ENCODE data around the gene EYA2. TPM values are rescaled to one million over a fixed set of nuclear protein-coding genes. Genes with fewer than 3 reads are reported as not detected.

EYA2 gene
- total RNA-seq, 1 experiment from 2014 or later = 0.25 TPM

DNA sequence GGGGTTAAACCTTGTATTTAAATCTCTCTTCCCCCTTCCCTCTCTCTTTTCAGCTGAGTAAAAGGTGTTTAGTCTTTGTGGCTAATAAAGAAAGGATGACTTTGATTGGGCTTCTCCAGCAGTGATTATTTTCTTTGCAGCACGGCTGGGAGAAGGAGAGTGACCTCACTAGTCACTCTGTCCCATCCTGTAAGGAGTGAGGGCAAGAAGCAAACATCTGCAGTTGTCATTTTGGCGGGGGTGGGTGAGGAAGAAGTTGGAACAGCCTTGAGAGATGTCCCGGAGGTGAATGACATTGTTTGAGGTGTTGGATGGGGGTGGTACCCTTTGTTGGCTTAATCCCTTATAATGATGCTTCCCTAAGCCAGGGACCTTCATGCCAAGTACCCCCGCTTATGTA is 223.6 kb downstream of the EYA2 start:
- no TSS peak for BruUV-seq (replicated peaks)
- POLR2A ChIA-PET = no interaction called here

DNA sequence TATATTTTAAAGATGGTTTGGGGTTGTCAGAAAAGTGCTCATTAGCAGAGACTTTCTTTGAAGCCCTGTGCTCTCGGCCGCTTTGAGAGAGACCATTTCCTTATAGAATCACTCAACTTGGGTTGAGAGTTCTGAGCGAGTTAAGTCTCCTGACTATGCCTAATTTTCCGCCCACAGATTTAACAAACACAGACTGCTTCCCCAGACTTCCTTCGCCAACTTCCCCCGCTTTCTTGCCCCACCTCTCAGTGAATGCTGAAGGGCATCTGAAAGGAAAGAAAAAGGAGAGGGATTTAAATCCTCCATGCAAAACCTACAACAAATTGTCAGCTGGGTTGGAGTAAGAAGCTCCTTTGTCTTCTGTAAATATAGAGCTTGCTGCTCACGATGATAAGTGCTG is 224.0 kb downstream of the EYA2 start:
- Histone ChIP-seq H3K9me3 (0 out of 2 replicates have a peak, but pooled peaks cover 3% of the 10 kb centered on the region), H3K27me3 (replicated peaks; ENCODE audit: control insufficient read depth, insufficient read depth, low read length) (no peaks in the 10 kb centered on the region), H3K36me3 (ENCODE audit: control insufficient read depth, insufficient read depth, low read length) (no peaks in the 10 kb centered on the region), H3K4me1 (no peaks in the 10 kb centered on the region), H3K4me3 (ENCODE audit: low read depth, low read length) (no peak overlapping the region)
- TF ChIP-seq, protein P1, sequence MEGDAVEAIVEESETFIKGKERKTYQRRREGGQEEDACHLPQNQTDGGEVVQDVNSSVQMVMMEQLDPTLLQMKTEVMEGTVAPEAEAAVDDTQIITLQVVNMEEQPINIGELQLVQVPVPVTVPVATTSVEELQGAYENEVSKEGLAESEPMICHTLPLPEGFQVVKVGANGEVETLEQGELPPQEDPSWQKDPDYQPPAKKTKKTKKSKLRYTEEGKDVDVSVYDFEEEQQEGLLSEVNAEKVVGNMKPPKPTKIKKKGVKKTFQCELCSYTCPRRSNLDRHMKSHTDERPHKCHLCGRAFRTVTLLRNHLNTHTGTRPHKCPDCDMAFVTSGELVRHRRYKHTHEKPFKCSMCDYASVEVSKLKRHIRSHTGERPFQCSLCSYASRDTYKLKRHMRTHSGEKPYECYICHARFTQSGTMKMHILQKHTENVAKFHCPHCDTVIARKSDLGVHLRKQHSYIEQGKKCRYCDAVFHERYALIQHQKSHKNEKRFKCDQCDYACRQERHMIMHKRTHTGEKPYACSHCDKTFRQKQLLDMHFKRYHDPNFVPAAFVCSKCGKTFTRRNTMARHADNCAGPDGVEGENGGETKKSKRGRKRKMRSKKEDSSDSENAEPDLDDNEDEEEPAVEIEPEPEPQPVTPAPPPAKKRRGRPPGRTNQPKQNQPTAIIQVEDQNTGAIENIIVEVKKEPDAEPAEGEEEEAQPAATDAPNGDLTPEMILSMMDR (IDR thresholded peaks at IDR 0.05; ENCODE audit: insufficient read depth in 1 of 2, low read depth in 1 of 2, low read length in 1 of 2, severe bottlenecking in 1 of 2, unreplicated experiment in 1 of 2) = no peak
- CTCF ChIA-PET = interaction anchor here (0.7 kb wide), 1 partner anchor 162 kb away, joined by 3 read pairs; no protein-coding TSS in a partner anchor
- BruUV-seq (replicated peaks) = no TSS peak
- intact Hi-C loops (cut with micrococcal nuclease; ENCODE audit: unreplicated experiment) = no loop called here
- DNase-seq = no peak
- Mint-ChIP-seq H3K4me3 (ENCODE audit: unreplicated experiment) (no peak overlapping the region), H3K9me3 (ENCODE audit: unreplicated experiment) (no peaks in the 10 kb centered on the region), H3K27ac (ENCODE audit: unreplicated experiment) (no peak overlapping the region), H3K36me3 (ENCODE audit: insufficient read depth, unreplicated experiment) (no peaks in the 10 kb centered on the region), H3K4me1 (ENCODE audit: low read depth, unreplicated experiment) (no peaks in the 10 kb centered on the region), H3K27me3 (ENCODE audit: insufficient read depth, unreplicated experiment) (peaks cover 3% of the 10 kb centered on the region)
- POLR2A ChIA-PET = no interaction called here

More for the DNA sequence above, 223.6 kb downstream of the EYA2 start:
- no peak for DNase-seq
- H3K36me3 Mint-ChIP-seq (ENCODE audit: insufficient read depth, unreplicated experiment) = no peaks in the 10 kb centered on the region
- H3K4me1 ChIP-seq = no peaks in the 10 kb centered on the region
- TF ChIP-seq, protein P1 (IDR thresholded peaks at IDR 0.05; ENCODE audit: insufficient read depth in 1 of 2, low read depth in 1 of 2, low read length in 1 of 2, severe bottlenecking in 1 of 2, unreplicated experiment in 1 of 2) = no peak
- CTCF ChIA-PET = no interaction called here
- H3K9me3 Mint-ChIP-seq (ENCODE audit: unreplicated experiment) = no peaks in the 10 kb centered on the region
- H3K9me3 ChIP-seq = 0 out of 2 replicates have a peak, but pooled peaks cover 3% of the 10 kb centered on the region
- H3K4me1 Mint-ChIP-seq (ENCODE audit: low read depth, unreplicated experiment) = no peaks in the 10 kb centered on the region
- intact Hi-C loops (cut with micrococcal nuclease; ENCODE audit: unreplicated experiment) = no loop called here
- no peaks in the 10 kb centered on the region for H3K36me3 ChIP-seq (ENCODE audit: control insufficient read depth, insufficient read depth, low read length)
- no peak overlapping the region for H3K4me3 ChIP-seq (ENCODE audit: low read depth, low read length)
- H3K27me3 ChIP-seq (replicated peaks; ENCODE audit: control insufficient read depth, insufficient read depth, low read length) = no peaks in the 10 kb centered on the region
- peaks cover 3% of the 10 kb centered on the region for H3K27me3 Mint-ChIP-seq (ENCODE audit: insufficient read depth, unreplicated experiment)
- no peak overlapping the region for H3K27ac Mint-ChIP-seq (ENCODE audit: unreplicated experiment)
- H3K4me3 Mint-ChIP-seq (ENCODE audit: unreplicated experiment) = no peak overlapping the region

DNA sequence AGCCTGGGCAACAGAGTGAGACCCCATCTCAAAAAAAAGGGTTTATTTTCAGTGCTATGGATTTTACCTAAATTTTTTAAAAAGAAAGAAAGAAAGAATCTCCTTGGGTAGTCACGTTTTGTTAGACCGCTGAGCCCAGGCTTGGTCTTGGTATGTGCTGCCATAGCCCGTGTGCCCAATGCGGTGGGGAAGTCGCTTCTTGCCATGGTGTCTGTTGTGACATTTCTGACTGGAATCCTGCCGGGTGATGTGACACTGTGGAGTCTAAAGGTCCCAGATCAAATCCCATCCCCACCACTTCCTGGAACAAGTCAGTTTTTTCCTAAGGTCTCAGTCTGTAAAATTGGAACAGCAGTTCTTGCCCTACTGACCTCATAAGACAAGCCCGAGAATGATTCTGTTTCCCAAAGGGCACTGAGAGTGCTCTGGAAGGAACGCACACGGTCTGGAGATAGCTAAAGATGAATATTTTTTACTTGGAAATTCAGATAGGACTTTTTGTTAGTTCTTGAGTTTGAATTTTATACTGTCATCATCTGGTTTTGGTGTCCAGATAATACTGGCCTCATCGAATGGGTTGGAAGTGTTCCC is 225.8 kb downstream of the EYA2 start:
- Mint-ChIP-seq H3K27ac (ENCODE audit: unreplicated experiment) (no peak overlapping the region), H3K9me3 (ENCODE audit: unreplicated experiment) (no peaks in the 10 kb centered on the region), H3K4me3 (ENCODE audit: unreplicated experiment) (no peak overlapping the region), H3K27me3 (ENCODE audit: insufficient read depth, unreplicated experiment) (peaks cover 3% of the 10 kb centered on the region), H3K4me1 (ENCODE audit: low read depth, unreplicated experiment) (peaks cover 4% of the 10 kb centered on the region), H3K36me3 (ENCODE audit: insufficient read depth, unreplicated experiment) (no peaks in the 10 kb centered on the region)
- Histone ChIP-seq H3K9me3 (no peaks in the 10 kb centered on the region), H3K36me3 (ENCODE audit: control insufficient read depth, insufficient read depth, low read length) (no peaks in the 10 kb centered on the region), H3K27me3 (replicated peaks; ENCODE audit: control insufficient read depth, insufficient read depth, low read length) (no peaks in the 10 kb centered on the region), H3K4me3 (ENCODE audit: low read depth, low read length) (no peak overlapping the region), H3K4me1 (no peaks in the 10 kb centered on the region)
- DNase-seq = no peak
- TF ChIP-seq, protein P1 (IDR thresholded peaks at IDR 0.05; ENCODE audit: insufficient read depth in 1 of 2, low read depth in 1 of 2, low read length in 1 of 2, severe bottlenecking in 1 of 2, unreplicated experiment in 1 of 2) = no peak
- ChIA-PET CTCF (no interaction called here), POLR2A (no interaction called here)
- intact Hi-C loops (cut with micrococcal nuclease; ENCODE audit: unreplicated experiment) = no loop called here
- no TSS peak for BruUV-seq (replicated peaks)

Measured in Caco-2 (cell line).